Astrocyte of the cerebellum (primary cell): ENCODE data around the gene LRG1.

ENCODE experiments used
- DNase-seq: peaks from one replicate; pipeline ENCODE4 v3.0.0-alpha.2; 2011; ENCODE audit warnings: low read depth
- H3K4me3 ChIP-seq: 2 replicates; pipeline ENCODE4 v1.5.1; 2011; ENCODE audit warnings: mild to moderate bottlenecking, low read depth, low read length, moderate library complexity
- in situ Hi-C: cut with HindIII; loops from 2 replicates; pipeline ENCODE4 v1.10.0; 2017; ENCODE audit warnings: low sequenced_read_pairs
- TF ChIP-seq, protein P1 (sequence below): IDR thresholded peaks from 2 replicates; pipeline ENCODE4 v1.5.1; 2012; ENCODE audit warnings: low read length, low read depth, moderate library complexity, mild to moderate bottlenecking; ENCODE audit errors: missing control alignments

The LRG1 gene

GRCh38 chr19:4510435-4511255 lies 29.2 kb downstream of the LRG1 start:
- DNase-seq: no peak
- TF ChIP-seq, protein P1, sequence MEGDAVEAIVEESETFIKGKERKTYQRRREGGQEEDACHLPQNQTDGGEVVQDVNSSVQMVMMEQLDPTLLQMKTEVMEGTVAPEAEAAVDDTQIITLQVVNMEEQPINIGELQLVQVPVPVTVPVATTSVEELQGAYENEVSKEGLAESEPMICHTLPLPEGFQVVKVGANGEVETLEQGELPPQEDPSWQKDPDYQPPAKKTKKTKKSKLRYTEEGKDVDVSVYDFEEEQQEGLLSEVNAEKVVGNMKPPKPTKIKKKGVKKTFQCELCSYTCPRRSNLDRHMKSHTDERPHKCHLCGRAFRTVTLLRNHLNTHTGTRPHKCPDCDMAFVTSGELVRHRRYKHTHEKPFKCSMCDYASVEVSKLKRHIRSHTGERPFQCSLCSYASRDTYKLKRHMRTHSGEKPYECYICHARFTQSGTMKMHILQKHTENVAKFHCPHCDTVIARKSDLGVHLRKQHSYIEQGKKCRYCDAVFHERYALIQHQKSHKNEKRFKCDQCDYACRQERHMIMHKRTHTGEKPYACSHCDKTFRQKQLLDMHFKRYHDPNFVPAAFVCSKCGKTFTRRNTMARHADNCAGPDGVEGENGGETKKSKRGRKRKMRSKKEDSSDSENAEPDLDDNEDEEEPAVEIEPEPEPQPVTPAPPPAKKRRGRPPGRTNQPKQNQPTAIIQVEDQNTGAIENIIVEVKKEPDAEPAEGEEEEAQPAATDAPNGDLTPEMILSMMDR: no peak
- no peak overlapping the region for H3K4me3 ChIP-seq
- in situ Hi-C loops: no loop called here

GRCh38 chr19:4508698-4509097 lies 31.1 kb downstream of the LRG1 start:
- TF ChIP-seq, protein P1: no peak
- DNase-seq: no peak
- in situ Hi-C loops: no loop called here
- H3K4me3 ChIP-seq: no peak overlapping the region

GRCh38 chr19:4507804-4508203 lies 32.0 kb downstream of the LRG1 start:
- no peak for DNase-seq
- TF ChIP-seq, protein P1: no peak
- in situ Hi-C loops: no loop called here

GRCh38 chr19:4507150-4507452 lies 32.7 kb downstream of the LRG1 start:
- in situ Hi-C loops: no loop called here
- DNase-seq: no peak
- TF ChIP-seq, protein P1: no peak
- no peak overlapping the region for H3K4me3 ChIP-seq

More at GRCh38 chr19:4507804-4508203, 32.0 kb downstream of the LRG1 start:
- H3K4me3 ChIP-seq: no peak overlapping the region

- no peak overlapping the region for H3K4me3 ChIP-seq
- DNase-seq: peak; percentile 18
- in situ Hi-C loops: no loop called here
- TF ChIP-seq, protein P1: no peak
Observed at GRCh38 chr19:4506449-4507149, 33.2 kb downstream of the LRG1 start.

- in situ Hi-C loops: no loop called here
- no peak for DNase-seq
- TF ChIP-seq, protein P1: no peak
- H3K4me3 ChIP-seq: no peak overlapping the region
Observed at GRCh38 chr19:4505570-4506448, 34.0 kb downstream of the LRG1 start.
